ENCODE measurements around the gene C9orf50.
"Not testable (repeated sequence)": the region's sequence is repeated elsewhere in the genome, so short reads cannot be mapped to it uniquely, and the experiment has no call there.

C9orf50 gene

GRCh38 chr9:129595311-129595741 is 25.6 kb downstream of the C9orf50 start:
- no peak for DNase-seq (ENCODE audit: extremely low read depth in 1 of 2, low read depth in 1 of 2)

GRCh38 chr9:129594632-129595031 is 26.3 kb downstream of the C9orf50 start:
- DNase-seq (ENCODE audit: extremely low read depth in 1 of 2, low read depth in 1 of 2), result no peak

GRCh38 chr9:129592790-129593189 is 28.1 kb downstream of the C9orf50 start:
- not testable (repeated sequence) for DNase-seq (ENCODE audit: extremely low read depth in 1 of 2, low read depth in 1 of 2)

- no peak for DNase-seq (ENCODE audit: extremely low read depth in 1 of 2, low read depth in 1 of 2)
These were observed 29.0 kb downstream of the C9orf50 start for GRCh38 chr9:129591916-129592315.

GRCh38 chr9:129590466-129590865 is 30.4 kb downstream of the C9orf50 start:
- no peak for DNase-seq (ENCODE audit: extremely low read depth in 1 of 2, low read depth in 1 of 2)

GRCh38 chr9:129587487-129588262 is 33.2 kb downstream of the C9orf50 start:
- DNase-seq (ENCODE audit: extremely low read depth in 1 of 2, low read depth in 1 of 2), result no peak

- DNase-seq (ENCODE audit: extremely low read depth in 1 of 2, low read depth in 1 of 2), result no peak
These were observed 34.2 kb downstream of the C9orf50 start for GRCh38 chr9:129586685-129587084.

- DNase-seq (ENCODE audit: extremely low read depth in 1 of 2, low read depth in 1 of 2), result no peak
These were observed 34.7 kb downstream of the C9orf50 start for GRCh38 chr9:129586245-129586644.

GRCh38 chr9:129585352-129585751 is 35.5 kb downstream of the C9orf50 start:
- no peak for DNase-seq (ENCODE audit: extremely low read depth in 1 of 2, low read depth in 1 of 2)

GRCh38 chr9:129584136-129584535 is 36.8 kb downstream of the C9orf50 start:
- peak in 1 of 2 donors; percentile 60 for DNase-seq (ENCODE audit: extremely low read depth in 1 of 2, low read depth in 1 of 2)

GRCh38 chr9:129583308-129584038 is 37.4 kb downstream of the C9orf50 start:
- DNase-seq (ENCODE audit: extremely low read depth in 1 of 2, low read depth in 1 of 2), result no peak

- DNase-seq (ENCODE audit: extremely low read depth in 1 of 2, low read depth in 1 of 2), result no peak
These were observed 38.0 kb downstream of the C9orf50 start for GRCh38 chr9:129582855-129583254.

- DNase-seq (ENCODE audit: extremely low read depth in 1 of 2, low read depth in 1 of 2), result no peak
These were observed 39.3 kb downstream of the C9orf50 start for GRCh38 chr9:129581505-129582189.

GRCh38 chr9:129580211-129580915 is 40.5 kb downstream of the C9orf50 start:
- DNase-seq (ENCODE audit: extremely low read depth in 1 of 2, low read depth in 1 of 2), result no peak

- DNase-seq (ENCODE audit: extremely low read depth in 1 of 2, low read depth in 1 of 2), result no peak
These were observed 41.6 kb downstream of the C9orf50 start for GRCh38 chr9:129579294-129579693.

- DNase-seq (ENCODE audit: extremely low read depth in 1 of 2, low read depth in 1 of 2), result no peak
These were observed 44.1 kb downstream of the C9orf50 start for GRCh38 chr9:129576546-129577543.

GRCh38 chr9:129575818-129576217 is 45.1 kb downstream of the C9orf50 start:
- no peak for DNase-seq (ENCODE audit: extremely low read depth in 1 of 2, low read depth in 1 of 2)

- DNase-seq (ENCODE audit: extremely low read depth in 1 of 2, low read depth in 1 of 2), result no peak
These were observed 45.9 kb downstream of the C9orf50 start for GRCh38 chr9:129574911-129575585.

GRCh38 chr9:129573977-129574376 is 46.9 kb downstream of the C9orf50 start:
- DNase-seq (ENCODE audit: extremely low read depth in 1 of 2, low read depth in 1 of 2), result no peak

Measured in stimulated activated CD8-positive, alpha-beta memory T cell treated with anti-CD3 and anti-CD28 coated beads, Interleukin-7, amount 100 ng/mL, for 48 hours (primary cell).